CD4-positive, alpha-beta memory T cell (primary cell): ENCODE data around the gene CDCP2. TPM values are rescaled to one million over a fixed set of nuclear protein-coding genes. Genes with fewer than 3 reads are reported as not detected.

Experiments used
- CTCF ChIA-PET: fragments of 350-600 bp; sonication (Branson Sonifier 250); formaldehyde crosslinking; loops from one replicate; lab custom pipeline; 2021; ENCODE audit warnings: inconsistent platforms; ENCODE audit not compliant: partially characterized antibody; lab: Charles Lee
- POLR2A ChIA-PET: fragments of 350-600 bp; sonication (Branson Sonifier 250); formaldehyde crosslinking; loops from one replicate; lab custom pipeline; 2021; ENCODE audit not compliant: partially characterized antibody; lab: Charles Lee
- DNase-seq, 5 donors: peaks; one replicate each; pipeline versions ENCODE4 v3.0.0 to v3.0.0-alpha.2; 2020 to 2022; ENCODE audit warnings: mixed read lengths in 1 of 5
- H3K27ac ChIP-seq: one replicate; pipeline ENCODE4 v1.7.0; 2013; ENCODE audit warnings: low read depth, low read length
- H3K27me3 ChIP-seq: 2 replicates; pipeline ENCODE4 v1.7.0; 2013; ENCODE audit warnings: mild to moderate bottlenecking, low read length, moderate library complexity; ENCODE audit not compliant: insufficient read depth
- H3K36me3 ChIP-seq: 2 replicates; pipeline ENCODE4 v1.7.0; 2013; ENCODE audit warnings: mild to moderate bottlenecking, low read length, moderate library complexity; ENCODE audit not compliant: insufficient read depth
- H3K4me1 ChIP-seq: 2 replicates; pipeline ENCODE4 v1.7.0; 2013; ENCODE audit warnings: mild to moderate bottlenecking, low read length, moderate library complexity; ENCODE audit not compliant: insufficient read depth
- H3K4me3 ChIP-seq, 2 donors: one replicate each; pipeline ENCODE4 v1.7.0; 2013; ENCODE audit warnings: low read length in 2 of 2, mild to moderate bottlenecking in 1 of 2
- H3K9me3 ChIP-seq, 2 donors: one replicate each; pipeline ENCODE4 v1.7.0; 2013; ENCODE audit warnings: low read length in 2 of 2, control low read depth in 1 of 2; ENCODE audit not compliant: control insufficient read depth in 1 of 2
- H3K27ac Mint-ChIP-seq, 7 donors: one replicate each; pipeline ENCODE4 v1.8.0; 2020 to 2021; ENCODE audit warnings: mixed read lengths in 7 of 7, mild to moderate bottlenecking in 6 of 7, inconsistent platforms in 3 of 7, moderate library complexity in 3 of 7
- H3K27me3 Mint-ChIP-seq, 2 donors: one replicate each; pipeline ENCODE4 v1.8.0; 2020 to 2021; ENCODE audit warnings: mixed read lengths in 2 of 2
- H3K36me3 Mint-ChIP-seq, 2 donors: one replicate each; pipeline ENCODE4 v1.8.0; 2020 to 2021; ENCODE audit warnings: mixed read lengths in 2 of 2, inconsistent platforms in 1 of 2, mild to moderate bottlenecking in 1 of 2
- H3K4me1 Mint-ChIP-seq, 4 donors: one replicate each; pipeline ENCODE4 v1.8.0; 2020 to 2021; ENCODE audit warnings: mixed read lengths in 4 of 4, mild to moderate bottlenecking in 1 of 4
- H3K4me3 Mint-ChIP-seq, 8 donors: one replicate each; pipeline ENCODE4 v1.8.0; 2020 to 2021; ENCODE audit warnings: mixed read lengths in 8 of 8, mild to moderate bottlenecking in 7 of 8, moderate library complexity in 6 of 8, inconsistent platforms in 3 of 8
- H3K9me3 Mint-ChIP-seq, 8 donors: one replicate each; pipeline ENCODE4 v1.8.0; 2020 to 2021; ENCODE audit warnings: mixed read lengths in 8 of 8, mild to moderate bottlenecking in 5 of 8, inconsistent platforms in 3 of 8, moderate library complexity in 1 of 8
- intact Hi-C: fragments of 100-400 bp; cut with micrococcal nuclease; formaldehyde crosslinking; loops from one replicate; pipeline ENCODE4 v1.15.1; 2023
- polyA plus RNA-seq, 2 donors: library from polyadenylated mRNA; unstranded; fragments of 300-500 nt; fragmentation: Illumina TruSeq; gene quantifications; one replicate each; pipeline ENCODE4 v1.2.3, GENCODE V29; 2021
- total RNA-seq, 2 experiments: library from RNA; stranded (reverse); gene quantifications; one replicate each; pipeline ENCODE4 v1.2.3, GENCODE V29; 2021

The CDCP2 gene
- total and polyA plus RNA-seq, 4 experiments from 2014 or later = 0.19 TPM; not detected in 3

DNA sequence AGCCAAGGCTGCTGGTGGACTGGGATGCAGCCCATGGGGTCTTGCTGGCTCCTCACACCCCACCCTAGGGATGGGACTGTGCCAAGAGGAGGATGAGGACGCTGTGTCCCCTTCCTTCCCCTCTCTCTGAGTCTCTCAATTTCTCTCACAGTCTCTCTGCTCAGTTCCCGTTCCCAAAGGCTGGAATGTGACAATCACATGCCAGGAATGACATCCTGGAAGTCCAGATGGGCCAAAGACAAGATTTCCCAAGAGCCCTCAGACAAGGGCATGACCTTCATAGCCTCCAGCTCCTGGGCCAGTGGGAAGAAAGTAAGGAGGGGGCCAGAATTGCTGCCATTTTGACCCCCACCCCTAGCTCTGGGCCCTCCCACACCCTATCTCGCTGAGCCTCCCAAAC lies 7.6 kb upstream of the CDCP2 start:
- no peak overlapping the region for H3K4me3 ChIP-seq
- H3K9me3 ChIP-seq = no peaks in the 10 kb centered on the region
- no peak for DNase-seq
- Mint-ChIP-seq H3K4me3 (no peak overlapping the region), H3K36me3 (no peaks in the 10 kb centered on the region), H3K9me3 (no peaks in the 10 kb centered on the region), H3K27ac (no peak overlapping the region), H3K27me3 (no peaks in the 10 kb centered on the region), H3K4me1 (no peaks in the 10 kb centered on the region)
- intact Hi-C loops = no loop called here
- no peak overlapping the region for H3K27ac ChIP-seq
- no peaks in the 10 kb centered on the region for H3K27me3 ChIP-seq
- ChIA-PET POLR2A (no interaction called here), CTCF (no interaction called here)
- H3K4me1 ChIP-seq = no peaks in the 10 kb centered on the region
- no peaks in the 10 kb centered on the region for H3K36me3 ChIP-seq

- DNase-seq = no peak
- Histone ChIP-seq H3K27me3 (no peaks in the 10 kb centered on the region), H3K4me1 (no peaks in the 10 kb centered on the region), H3K9me3 (no peaks in the 10 kb centered on the region), H3K36me3 (no peaks in the 10 kb centered on the region), H3K4me3 (no peak overlapping the region), H3K27ac (no peak overlapping the region)
- intact Hi-C loops = no loop called here
- ChIA-PET CTCF (no interaction called here), POLR2A (no interaction called here)
- no peaks in the 10 kb centered on the region for H3K9me3 Mint-ChIP-seq
- no peaks in the 10 kb centered on the region for H3K4me1 Mint-ChIP-seq
- no peak overlapping the region for H3K27ac Mint-ChIP-seq
- no peaks in the 10 kb centered on the region for H3K27me3 Mint-ChIP-seq
- H3K36me3 Mint-ChIP-seq = no peaks in the 10 kb centered on the region
- H3K4me3 Mint-ChIP-seq = no peak overlapping the region
These were observed 7.0 kb upstream of the CDCP2 start for GRCh38 chr1:54159733-54160316.

- no peak overlapping the region for H3K4me3 Mint-ChIP-seq
- intact Hi-C loops = no loop called here
- no peaks in the 10 kb centered on the region for H3K4me1 ChIP-seq
- H3K36me3 Mint-ChIP-seq = no peaks in the 10 kb centered on the region
- ChIA-PET POLR2A (no interaction called here), CTCF (no interaction called here)
- no peaks in the 10 kb centered on the region for H3K27me3 ChIP-seq
- H3K9me3 Mint-ChIP-seq = no peaks in the 10 kb centered on the region
- no peak overlapping the region for H3K27ac Mint-ChIP-seq
- no peaks in the 10 kb centered on the region for H3K9me3 ChIP-seq
- DNase-seq = no peak
- H3K27ac ChIP-seq = no peak overlapping the region
- no peak overlapping the region for H3K4me3 ChIP-seq
- no peaks in the 10 kb centered on the region for H3K27me3 Mint-ChIP-seq
- no peaks in the 10 kb centered on the region for H3K4me1 Mint-ChIP-seq
- H3K36me3 ChIP-seq = no peaks in the 10 kb centered on the region
These were observed 5.3 kb upstream of the CDCP2 start for GRCh38 chr1:54158071-54158470.

DNA sequence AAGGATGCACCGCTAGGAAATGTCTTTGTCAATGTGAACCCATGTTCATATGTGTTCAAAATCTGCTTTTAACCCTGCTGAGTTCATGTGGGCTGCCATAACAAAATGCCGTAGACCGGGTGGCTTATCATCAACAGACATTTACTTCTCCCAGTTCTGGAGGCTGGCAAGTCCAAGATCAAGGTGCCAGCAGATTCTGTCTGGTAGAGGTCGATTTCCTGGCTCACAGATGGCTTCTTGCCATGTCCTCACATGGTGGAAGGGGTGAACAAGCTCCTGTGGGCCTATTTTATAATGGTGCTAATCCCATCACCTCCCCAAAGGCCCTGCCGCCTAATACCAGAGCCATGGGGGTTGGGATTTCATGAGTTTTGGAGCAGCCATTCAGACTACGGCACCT lies 4.6 kb upstream of the CDCP2 start:
- Mint-ChIP-seq H3K4me3 (no peak overlapping the region), H3K27ac (no peak overlapping the region), H3K4me1 (no peaks in the 10 kb centered on the region), H3K36me3 (no peaks in the 10 kb centered on the region), H3K9me3 (no peaks in the 10 kb centered on the region), H3K27me3 (no peaks in the 10 kb centered on the region)
- no peaks in the 10 kb centered on the region for H3K4me1 ChIP-seq
- intact Hi-C loops = no loop called here
- H3K36me3 ChIP-seq = no peaks in the 10 kb centered on the region
- no peaks in the 10 kb centered on the region for H3K9me3 ChIP-seq
- ChIA-PET POLR2A (no interaction called here), CTCF (no interaction called here)
- DNase-seq = no peak
- no peak overlapping the region for H3K27ac ChIP-seq
- no peaks in the 10 kb centered on the region for H3K27me3 ChIP-seq
- no peak overlapping the region for H3K4me3 ChIP-seq

- Mint-ChIP-seq H3K4me1 (no peaks in the 10 kb centered on the region), H3K4me3 (no peak overlapping the region), H3K9me3 (no peaks in the 10 kb centered on the region), H3K36me3 (no peaks in the 10 kb centered on the region), H3K27me3 (no peaks in the 10 kb centered on the region), H3K27ac (no peak overlapping the region)
- no peak for DNase-seq
- no peak overlapping the region for H3K4me3 ChIP-seq
- H3K36me3 ChIP-seq = no peaks in the 10 kb centered on the region
- H3K27me3 ChIP-seq = no peaks in the 10 kb centered on the region
- no peaks in the 10 kb centered on the region for H3K9me3 ChIP-seq
- ChIA-PET POLR2A (no interaction called here), CTCF (no interaction called here)
- no peaks in the 10 kb centered on the region for H3K4me1 ChIP-seq
- no peak overlapping the region for H3K27ac ChIP-seq
- intact Hi-C loops = no loop called here
These were observed 4.2 kb upstream of the CDCP2 start for GRCh38 chr1:54156986-54157385.

- intact Hi-C loops = no loop called here
- no peak overlapping the region for H3K4me3 Mint-ChIP-seq
- no peak overlapping the region for H3K4me3 ChIP-seq
- H3K9me3 Mint-ChIP-seq = no peaks in the 10 kb centered on the region
- CTCF ChIA-PET = no interaction called here
- H3K27me3 ChIP-seq = no peaks in the 10 kb centered on the region
- H3K36me3 Mint-ChIP-seq = no peaks in the 10 kb centered on the region
- no peaks in the 10 kb centered on the region for H3K4me1 Mint-ChIP-seq
- no peaks in the 10 kb centered on the region for H3K4me1 ChIP-seq
- no peaks in the 10 kb centered on the region for H3K27me3 Mint-ChIP-seq
- POLR2A ChIA-PET = no interaction called here
- H3K27ac ChIP-seq = no peak overlapping the region
- H3K27ac Mint-ChIP-seq = no peak overlapping the region
- DNase-seq = no peak
- H3K9me3 ChIP-seq = no peaks in the 10 kb centered on the region
- no peaks in the 10 kb centered on the region for H3K36me3 ChIP-seq
These were observed 3.4 kb upstream of the CDCP2 start for GRCh38 chr1:54156201-54156600.

GRCh38 chr1:54153535-54154439 lies 987 bp upstream of the CDCP2 start:
- CTCF ChIA-PET = interaction anchor here (0.8 kb wide), 1 partner anchor 73 kb away, joined by 3 read pairs; no protein-coding TSS in a partner anchor
- Histone ChIP-seq H3K36me3 (no peaks in the 10 kb centered on the region), H3K27me3 (no peaks in the 10 kb centered on the region), H3K4me1 (no peaks in the 10 kb centered on the region), H3K27ac (no peak overlapping the region), H3K9me3 (no peaks in the 10 kb centered on the region), H3K4me3 (no peak overlapping the region)
- intact Hi-C loops = no loop called here
- Mint-ChIP-seq H3K27me3 (no peaks in the 10 kb centered on the region), H3K4me1 (peaks cover 0 to 2% (median 0%) of the 10 kb centered on the region in 4 donors), H3K27ac (no peak overlapping the region), H3K9me3 (no peaks in the 10 kb centered on the region), H3K4me3 (no peak overlapping the region), H3K36me3 (no peaks in the 10 kb centered on the region)
- POLR2A ChIA-PET = no interaction called here
- no peak for DNase-seq
